GM19099 (cell line): ENCODE measurements around the gene SPEM1.

Experiments used
- POLR2A ChIP-seq: IDR thresholded peaks from 3 replicates; pipeline ENCODE4 v1.6.1; 2011; ENCODE audit warnings: low read depth; ENCODE audit not compliant: insufficient read length; ENCODE audit errors: extremely low read depth

Gene SPEM1

DNA sequence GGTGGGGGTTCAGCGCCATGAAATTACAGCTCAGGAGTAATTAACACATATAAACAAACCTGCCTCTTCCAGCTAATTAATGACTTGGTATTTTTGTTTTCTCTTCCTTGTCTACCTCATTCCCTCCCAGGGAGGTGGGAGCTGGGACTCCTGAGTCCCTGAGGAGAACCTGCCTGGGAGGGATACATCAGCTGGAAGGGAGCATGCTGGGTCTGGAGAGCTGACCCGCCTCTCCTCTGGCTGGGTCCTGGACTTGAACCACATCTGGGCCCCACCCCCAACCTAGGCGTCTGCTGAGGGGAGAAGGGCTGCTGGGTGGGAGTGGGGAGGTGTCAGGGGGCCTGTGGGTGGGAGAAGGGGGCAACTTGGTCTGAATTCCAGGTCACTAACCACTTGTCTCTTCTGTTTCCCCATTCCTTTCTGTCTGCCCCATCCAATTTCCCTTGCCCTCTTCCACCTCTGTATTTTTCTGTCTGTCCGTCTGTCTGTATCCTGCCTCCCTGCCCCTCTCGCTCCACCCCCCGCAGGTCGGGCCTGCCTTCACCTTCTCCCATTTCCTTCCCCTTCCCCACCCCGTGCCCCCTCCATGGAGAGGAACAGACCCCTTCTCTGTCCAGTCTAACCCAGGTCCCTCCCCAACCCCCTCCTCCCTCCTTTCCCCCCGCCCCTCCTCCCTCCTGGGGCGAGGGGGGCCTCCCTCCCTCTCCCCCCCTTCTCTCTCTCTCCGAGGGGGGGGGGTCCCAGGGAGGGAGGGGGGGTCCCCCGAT lies 12.5 kb upstream of the SPEM1 start, which contains the start of gene NLGN2:
Gene NLGN2 (plus strand): TSS at position 361 of the 767 bp plus-strand sequence. CDS start 411 bp downstream, outside the sequence.
- no peak for TF ChIP-seq POLR2A

DNA sequence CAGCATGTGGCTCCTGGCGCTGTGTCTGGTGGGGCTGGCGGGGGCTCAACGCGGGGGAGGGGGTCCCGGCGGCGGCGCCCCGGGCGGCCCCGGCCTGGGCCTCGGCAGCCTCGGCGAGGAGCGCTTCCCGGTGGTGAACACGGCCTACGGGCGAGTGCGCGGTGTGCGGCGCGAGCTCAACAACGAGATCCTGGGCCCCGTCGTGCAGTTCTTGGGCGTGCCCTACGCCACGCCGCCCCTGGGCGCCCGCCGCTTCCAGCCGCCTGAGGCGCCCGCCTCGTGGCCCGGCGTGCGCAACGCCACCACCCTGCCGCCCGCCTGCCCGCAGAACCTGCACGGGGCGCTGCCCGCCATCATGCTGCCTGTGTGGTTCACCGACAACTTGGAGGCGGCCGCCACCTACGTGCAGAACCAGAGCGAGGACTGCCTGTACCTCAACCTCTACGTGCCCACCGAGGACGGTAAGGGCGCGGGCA lies 11.8 kb upstream of the SPEM1 start:
- TF ChIP-seq POLR2A = no peak

DNA sequence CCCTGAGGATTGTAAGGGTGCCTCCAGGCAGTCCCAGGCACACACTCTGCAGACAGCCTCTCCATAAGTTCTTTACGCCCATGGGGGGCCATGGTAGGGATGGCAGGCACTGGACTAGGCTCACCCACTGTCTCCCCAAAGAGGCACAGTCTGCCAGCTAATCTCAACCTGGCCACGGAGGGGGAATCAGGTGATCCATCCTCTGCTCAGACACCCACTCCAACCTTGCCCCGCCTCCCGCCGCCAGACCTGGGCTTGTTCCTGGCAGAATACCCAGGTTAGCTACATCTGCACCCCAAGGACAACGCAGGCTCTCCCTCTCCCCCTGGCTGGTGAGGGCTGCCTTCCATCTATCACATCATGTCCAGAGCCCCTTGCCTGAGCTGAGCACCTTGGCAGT lies 11.3 kb upstream of the SPEM1 start:
- no peak for TF ChIP-seq POLR2A

DNA sequence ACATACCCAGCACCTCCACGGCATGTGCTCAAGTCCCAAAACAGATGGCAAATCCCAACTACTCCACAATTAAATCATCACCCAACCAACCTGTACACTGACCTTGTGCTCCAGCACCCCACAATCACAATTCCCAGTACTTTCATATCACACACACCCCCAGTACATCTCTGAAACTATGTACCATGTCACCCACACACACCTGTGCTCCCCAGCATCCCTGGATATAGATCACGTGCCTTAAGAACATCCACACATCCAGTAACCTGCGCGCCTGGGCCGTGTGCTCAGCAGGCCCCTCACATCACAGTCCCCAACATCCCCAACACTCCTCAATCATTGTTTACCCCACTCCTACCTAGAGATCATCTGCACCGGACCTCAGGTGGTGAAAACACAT lies 10.4 kb upstream of the SPEM1 start:
- no peak for TF ChIP-seq POLR2A

DNA sequence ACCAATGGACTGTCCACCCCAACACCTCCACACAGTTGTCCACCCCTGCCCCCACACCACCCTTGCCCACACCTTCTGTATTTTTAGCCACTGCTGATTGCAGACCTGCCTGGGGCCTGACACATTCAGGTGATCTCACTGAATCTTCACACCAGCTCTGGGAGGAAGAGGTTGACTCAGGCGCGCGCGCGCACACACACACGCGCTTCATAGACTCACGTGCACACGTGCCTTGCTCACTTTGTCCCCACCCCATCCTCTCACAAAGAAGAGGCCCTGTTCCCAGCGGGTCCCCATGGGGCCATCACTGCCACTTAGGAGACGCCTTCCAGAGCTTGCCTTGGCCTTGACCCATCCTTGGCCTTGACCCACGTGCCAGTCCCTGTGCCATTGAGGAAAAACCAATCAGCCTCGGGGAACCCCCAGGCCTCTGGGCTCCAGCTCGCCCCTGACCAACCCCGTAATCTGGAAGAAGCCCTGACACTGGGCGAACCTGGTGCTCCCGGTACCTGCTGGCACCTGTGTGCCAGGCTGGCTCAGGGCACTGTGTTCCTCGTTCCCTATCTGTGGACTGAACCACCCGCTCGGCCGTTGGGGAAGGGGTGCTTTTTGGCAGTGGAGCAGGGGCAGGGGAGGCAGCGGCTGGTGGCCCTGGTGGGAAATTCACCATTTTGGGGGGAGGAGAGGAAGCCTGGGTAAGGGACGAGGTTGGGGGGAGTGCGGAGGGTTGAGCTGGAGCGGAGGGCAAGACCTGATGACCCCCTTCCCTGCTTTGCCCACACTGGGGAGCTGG lies 9.3 kb upstream of the SPEM1 start:
- no peak for TF ChIP-seq POLR2A

DNA sequence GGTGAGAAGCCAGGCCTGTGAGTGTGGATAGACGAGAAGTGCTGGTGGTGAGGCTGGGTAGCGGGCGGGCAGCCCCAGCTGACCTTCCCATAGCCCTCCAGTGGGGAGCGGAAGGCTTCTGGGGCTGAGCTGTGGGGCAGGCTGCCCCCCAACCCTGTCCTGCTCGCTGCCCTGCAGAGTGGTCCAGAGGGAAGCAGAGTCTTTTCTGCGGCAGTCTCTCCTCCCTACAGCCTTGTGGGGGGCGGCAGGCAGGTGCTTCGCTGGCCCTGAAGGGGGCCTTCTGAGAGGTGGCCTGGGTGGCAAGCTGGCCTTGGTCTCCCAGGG lies 8.7 kb upstream of the SPEM1 start:
- TF ChIP-seq POLR2A = no peak

DNA sequence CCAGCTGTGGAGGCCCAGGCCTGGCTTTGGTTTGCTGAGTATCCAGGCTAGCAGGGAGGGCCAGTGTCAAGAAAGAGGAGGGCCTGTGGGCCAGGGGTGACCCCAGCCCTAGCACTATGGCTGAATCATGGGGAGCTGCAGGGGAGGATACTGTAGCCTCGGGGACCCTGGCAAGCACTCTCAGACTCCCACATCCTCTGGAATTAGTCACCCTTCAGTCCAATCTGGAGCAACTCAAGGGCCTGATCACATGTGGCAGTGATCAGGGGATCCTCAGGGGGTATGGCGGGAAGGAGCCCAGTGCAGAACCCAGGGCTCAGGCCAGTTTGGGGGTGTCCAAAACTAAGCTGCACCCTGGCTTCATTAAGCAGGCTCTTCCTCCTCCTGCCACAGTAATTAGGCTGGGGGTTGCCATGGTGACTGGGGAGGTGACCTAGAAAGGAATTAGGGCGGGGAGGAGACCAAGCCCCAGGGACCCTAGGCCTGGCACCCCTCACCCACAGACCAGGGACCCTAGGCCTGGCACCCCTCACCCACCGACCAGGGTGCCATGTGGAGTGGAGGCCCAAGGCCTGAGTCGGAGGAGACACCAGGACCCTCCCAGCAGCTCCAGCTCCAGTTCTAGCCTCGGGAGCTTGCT lies 6.7 kb upstream of the SPEM1 start:
- TF ChIP-seq POLR2A = no peak

DNA sequence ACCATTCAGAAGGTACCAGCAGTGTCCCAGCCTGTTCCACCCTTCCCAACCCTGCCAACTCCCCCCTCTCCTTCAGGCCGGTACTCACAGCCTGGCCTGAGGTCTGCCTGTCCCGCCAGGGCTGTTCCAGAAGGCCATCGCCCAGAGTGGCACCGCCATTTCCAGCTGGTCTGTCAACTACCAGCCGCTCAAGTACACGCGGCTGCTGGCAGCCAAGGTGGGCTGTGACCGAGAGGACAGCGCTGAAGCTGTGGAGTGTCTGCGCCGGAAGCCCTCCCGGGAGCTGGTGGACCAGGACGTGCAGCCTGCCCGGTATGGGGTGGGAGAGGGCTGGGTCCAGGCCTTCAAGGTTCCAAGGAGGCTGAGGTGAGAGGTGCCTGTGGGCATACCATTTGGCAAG lies 5.3 kb upstream of the SPEM1 start:
- no peak for TF ChIP-seq POLR2A

DNA sequence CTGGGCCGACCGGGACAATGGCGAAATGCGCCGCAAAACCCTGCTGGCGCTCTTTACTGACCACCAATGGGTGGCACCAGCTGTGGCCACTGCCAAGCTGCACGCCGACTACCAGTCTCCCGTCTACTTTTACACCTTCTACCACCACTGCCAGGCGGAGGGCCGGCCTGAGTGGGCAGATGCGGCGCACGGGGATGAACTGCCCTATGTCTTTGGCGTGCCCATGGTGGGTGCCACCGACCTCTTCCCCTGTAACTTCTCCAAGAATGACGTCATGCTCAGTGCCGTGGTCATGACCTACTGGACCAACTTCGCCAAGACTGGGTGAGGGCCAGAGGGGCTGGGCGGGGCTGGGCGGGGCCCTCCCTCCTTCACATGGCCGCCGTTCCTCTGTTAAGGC lies 4.3 kb upstream of the SPEM1 start:
- TF ChIP-seq POLR2A = no peak

DNA sequence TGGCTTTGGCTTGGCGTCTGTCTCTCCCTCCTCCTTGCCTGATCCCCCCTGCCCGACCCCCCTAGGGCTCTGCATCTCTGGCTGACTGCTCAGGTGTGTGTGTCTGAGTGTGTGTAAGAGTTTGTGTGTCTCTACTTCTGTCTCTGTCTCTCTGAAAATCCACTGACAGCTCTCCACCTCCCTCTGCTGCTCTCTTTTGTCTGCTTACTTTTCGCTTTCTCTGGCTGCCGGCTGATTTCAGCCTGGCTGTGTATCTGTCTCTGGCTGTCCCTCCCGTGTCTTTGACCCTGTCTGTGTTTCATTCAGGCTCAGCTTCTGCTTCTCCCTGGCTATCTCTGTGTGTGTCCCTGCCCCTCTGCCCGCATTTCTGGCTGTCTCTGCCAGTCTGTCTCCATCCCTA lies 3.8 kb upstream of the SPEM1 start:
- no peak for TF ChIP-seq POLR2A

DNA sequence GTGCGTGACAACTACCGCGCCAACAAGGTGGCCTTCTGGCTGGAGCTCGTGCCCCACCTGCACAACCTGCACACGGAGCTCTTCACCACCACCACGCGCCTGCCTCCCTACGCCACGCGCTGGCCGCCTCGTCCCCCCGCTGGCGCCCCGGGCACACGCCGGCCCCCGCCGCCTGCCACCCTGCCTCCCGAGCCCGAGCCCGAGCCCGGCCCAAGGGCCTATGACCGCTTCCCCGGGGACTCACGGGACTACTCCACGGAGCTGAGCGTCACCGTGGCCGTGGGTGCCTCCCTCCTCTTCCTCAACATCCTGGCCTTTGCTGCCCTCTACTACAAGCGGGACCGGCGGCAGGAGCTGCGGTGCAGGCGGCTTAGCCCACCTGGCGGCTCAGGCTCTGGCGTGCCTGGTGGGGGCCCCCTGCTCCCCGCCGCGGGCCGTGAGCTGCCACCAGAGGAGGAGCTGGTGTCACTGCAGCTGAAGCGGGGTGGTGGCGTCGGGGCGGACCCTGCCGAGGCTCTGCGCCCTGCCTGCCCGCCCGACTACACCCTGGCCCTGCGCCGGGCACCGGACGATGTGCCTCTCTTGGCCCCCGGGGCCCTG lies 3.0 kb upstream of the SPEM1 start:
- TF ChIP-seq POLR2A = no peak

DNA sequence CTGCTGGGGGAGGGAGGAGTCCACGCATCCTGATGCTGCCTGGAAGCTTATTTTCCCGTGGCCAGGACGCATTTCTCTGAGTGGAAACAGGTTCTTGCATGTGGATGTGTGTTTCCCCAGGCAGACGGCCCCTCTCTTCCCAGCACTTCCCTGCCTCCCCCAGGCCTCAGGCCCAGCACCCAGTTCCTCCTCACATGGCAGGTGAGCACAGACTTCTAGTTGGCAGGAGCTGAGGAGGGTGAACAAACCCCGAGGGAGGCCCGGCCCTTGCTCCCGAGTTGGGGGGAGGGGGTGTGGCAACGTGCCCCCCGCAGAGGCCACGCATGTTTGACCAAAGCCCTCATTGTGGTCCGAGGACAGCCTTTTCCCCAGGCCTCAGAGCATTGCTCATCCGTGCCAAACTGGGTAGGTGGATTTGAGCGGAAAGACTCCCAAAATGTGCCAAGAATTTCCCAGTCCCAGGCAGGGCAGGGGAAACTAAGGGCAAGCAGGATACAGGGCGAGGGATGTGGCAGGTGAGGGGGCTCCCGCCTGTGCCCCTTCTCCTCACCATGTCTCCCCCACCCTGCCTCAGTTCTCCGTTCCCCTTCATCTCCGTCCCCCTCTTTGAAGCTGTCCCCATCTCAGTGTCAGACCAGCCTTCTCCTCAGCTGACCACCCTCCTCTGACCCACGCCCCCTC lies 1.5 kb upstream of the SPEM1 start:
- no peak for TF ChIP-seq POLR2A

DNA sequence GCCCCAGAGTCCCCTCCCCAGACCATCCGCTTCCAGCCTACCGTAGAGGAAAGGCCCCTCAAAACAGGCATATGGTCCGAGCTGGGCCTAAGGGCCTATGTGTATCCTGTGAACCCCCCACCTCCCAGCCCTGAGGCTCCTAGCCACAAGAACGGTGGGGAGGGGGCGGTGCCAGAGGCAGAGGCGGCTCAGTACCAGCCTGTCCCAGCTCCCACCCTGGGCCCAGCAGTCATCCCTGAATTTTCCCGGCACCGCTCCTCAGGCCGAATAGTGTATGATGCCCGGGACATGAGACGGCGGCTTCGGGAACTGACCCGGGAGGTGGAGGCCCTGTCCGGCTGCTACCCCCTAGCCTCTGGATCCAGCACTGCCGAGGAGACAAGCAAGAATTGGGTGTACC lies 1.1 kb downstream of the SPEM1 start:
- no peak for TF ChIP-seq POLR2A

DNA sequence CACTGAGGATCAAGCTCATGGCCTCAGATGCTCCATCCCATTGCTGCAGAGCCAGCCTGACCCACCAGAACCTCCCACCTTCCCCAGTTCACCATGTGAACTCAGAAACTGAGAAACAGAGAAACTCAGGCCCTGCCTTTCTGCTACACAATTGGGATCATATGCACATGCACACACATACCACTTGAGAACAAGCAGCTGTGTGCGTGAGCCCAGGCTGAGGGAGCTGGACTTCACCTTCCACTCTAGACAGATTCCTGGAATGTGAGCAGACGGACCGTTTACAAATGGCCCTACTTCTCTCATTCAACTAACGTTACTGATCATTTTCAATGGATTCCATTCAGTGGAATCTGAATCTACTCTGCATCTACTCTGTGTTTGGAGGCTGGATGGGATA lies 3.6 kb downstream of the SPEM1 start:
- TF ChIP-seq POLR2A = no peak

DNA sequence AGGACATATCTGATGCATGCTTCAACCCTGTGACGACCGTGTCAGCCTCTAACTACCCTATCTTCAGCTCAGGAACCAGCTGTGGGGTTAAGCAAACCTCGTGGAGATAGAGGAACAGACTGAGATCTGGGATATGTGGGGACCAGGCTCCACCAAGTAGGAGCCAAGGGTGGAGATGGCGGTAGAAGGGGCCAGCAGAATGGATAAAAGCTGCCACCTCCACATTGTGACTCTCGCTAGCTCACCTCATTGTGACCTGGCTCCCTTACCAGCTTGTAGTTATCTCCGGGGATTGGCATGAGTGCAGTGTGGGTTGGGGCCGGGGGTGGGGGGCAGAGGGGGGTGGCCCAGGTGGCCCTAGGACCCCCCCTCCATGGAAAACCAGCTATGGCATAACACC lies 5.2 kb downstream of the SPEM1 start, which contains the start of gene SPEM2:
Gene SPEM2 (plus strand): TSS at position 301 of the 400 bp plus-strand sequence. CDS start 73 bp downstream, at position 374.
- TF ChIP-seq POLR2A = no peak
